ENCODE results near the gene THRB.

Gene THRB

DNA sequence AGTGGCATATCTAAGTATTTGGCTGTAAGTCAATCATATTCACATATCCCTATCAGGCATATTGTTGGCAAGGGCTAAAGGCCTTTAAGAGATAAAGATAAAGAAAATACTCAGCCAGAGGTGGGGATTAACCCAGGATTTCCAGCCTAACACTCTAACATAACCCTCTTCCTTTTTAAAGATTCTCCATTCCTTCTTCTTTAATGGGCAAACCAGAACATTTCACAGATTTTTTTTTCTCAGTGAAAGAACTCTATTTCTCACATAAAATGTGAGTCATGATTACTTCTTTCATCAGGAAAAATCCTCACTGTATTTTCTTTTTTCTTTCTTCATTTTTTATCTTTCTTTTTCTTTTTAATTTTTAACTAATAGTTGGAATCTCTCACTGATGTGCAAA lies 349.2 kb downstream of the THRB start:
- DNase-seq (ENCODE audit: low spot score): peak; percentile 19

DNA sequence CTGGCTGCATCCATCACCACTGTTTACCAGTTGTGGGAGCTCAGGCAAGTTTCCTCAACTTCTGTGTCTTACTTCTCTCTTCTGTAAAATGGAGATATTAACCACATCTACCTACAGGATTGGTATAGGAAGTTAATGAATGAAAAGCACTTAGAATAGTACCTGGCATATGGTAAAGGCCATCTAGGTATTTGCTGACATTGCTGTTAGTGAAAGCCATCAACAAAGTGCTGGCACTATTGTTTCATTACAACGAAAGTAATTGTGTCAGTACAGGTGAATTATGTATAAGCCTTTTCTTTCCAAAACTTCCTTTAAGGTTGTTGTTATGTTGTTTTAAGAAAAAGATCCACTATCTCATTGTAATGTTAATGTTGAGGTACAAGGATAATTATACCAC lies 352.5 kb downstream of the THRB start:
- no peak for DNase-seq (ENCODE audit: low spot score)

DNA sequence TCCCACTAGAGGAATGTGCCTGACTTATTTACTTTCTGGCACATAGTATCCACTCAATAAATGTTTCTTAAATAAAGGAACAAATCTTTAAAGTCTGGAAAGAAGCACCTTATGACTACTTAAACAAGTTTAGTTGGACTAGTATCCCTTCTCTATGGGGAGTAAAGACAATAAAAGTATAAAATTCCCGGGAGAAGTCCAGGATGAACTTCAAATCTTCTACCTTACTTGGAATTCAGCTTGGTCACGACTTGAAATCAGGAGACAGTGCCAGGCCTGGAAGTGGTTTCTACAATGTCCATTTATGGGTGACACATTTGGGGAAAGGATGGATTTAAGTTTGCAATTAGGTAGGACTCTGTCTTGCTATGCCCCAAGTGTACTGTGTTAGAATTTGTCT lies 353.1 kb downstream of the THRB start:
- DNase-seq (ENCODE audit: low spot score): no peak

DNA sequence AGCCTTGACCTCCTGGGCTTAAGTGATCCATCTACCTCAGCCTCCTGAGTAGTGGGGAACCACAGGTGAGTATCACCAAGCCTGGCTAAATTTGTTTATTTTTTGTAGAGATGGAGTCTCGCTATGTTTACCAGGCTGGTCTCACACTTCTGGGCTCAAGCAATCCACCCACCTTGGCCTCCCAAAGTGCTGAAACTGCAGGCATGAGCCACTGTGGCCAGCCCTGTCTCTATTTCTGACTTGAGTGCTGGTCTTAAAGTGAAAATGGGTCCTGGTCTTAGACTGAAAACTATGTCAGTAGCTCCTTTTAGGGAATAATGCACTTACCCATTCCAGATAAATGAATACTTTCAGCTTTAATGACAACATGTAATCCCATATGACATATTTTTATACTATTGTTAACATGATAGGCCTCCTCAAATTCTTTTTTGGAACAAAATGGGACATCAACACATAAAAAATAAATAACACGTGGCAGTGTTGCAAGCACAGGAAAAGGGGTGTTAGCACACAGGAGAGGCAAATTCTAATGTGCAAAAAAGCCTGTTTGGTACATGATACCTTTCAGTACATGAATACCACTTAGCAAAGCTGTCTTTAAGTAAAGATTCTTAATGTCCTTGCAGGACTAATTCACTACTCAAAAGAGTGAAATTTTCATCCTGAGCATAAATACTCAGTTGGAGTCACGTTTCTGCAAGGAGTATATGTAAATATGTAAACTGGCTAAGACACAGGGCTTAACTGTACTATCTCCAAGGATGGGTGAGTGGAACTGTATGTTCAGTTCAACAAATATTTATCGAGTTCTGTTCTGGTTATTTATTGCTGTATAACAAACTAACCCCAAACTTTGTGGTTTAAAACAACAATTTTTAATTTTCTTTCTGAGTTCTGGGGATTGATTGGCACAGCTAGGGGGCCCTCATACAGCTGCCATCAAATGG lies 354.9 kb downstream of the THRB start:
- DNase-seq (ENCODE audit: low spot score): no peak

DNA sequence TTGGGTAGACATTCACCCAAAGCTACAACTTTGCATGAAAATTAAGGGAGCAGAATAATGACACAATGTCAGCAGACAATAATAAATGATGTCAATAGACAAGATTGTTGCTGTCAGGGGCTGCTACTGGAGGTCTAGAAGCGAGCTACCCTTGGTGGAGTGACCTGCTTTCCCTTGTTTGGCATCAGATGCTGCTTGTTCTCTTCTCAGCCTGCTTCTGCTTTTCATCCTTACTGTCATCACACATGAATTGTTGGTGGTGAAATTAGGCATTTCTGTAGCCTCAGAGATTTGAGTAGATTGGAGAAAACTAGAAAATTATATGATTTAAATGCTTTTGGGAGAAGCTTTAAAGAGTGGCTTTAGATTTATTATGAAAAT lies 355.8 kb downstream of the THRB start:
- no peak for DNase-seq (ENCODE audit: low spot score)

DNA sequence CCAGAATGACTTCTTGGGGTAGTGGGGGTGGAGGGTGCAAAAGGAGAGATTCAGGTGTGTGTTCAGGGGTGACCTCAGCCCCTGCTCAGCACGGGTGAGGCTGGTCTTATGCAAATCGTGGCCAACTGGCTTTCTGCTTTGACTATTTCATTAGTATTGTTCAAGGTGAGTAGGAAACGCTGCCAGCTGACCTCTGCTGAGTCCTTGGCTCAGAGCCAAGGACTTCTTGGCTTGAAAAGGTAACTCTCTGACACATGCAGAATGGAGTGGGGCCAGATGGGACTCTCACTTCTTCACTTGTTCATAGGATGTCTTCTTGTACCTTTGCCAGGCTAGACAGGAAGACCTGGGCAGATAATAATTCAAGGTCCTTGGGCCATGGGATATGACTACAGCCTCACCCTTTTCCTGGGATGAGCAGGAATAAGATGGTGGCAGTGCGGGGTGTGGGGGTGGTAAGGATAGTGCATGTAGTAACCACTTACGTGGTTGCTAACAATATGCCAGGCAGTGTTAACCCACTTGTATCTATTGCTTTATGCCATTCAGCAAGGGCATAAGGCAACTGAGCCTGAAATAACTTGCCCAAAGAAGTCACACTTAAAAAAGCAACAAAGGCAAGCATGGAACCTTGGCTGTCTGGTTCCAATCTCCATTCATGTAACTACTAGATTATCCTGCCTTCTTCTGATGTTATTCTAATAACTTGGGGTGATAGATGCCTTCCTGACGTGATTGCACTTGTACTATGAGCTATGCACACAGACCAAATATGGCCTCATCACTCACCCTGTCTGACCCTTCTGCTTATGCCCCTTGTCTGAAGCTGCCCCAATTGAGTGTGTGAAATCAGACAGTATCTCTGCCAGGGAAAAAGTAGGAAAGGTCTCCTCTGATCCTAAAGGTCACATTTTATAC lies 356.4 kb downstream of the THRB start:
- DNase-seq (ENCODE audit: low spot score): no peak

DNA sequence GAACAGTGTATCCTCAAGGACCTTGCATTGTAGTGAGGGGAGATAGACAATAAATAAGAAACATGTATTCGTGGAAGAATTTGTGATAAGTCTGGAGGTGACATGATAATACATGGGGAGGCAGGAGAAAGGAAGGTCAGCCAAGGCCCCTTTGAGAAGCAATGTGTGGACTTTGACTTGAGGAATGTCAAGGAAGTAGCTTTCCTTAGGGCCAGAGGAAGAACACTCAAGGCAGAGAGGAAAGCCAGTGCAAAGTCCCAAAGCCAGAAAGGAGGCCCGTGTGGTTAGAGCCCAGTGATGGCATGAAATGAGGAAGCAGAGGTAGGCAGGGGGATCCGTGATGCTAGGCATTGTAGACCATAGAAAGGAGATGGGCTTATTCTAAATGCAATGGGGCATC lies 357.3 kb downstream of the THRB start:
- DNase-seq (ENCODE audit: low spot score): no peak

DNA sequence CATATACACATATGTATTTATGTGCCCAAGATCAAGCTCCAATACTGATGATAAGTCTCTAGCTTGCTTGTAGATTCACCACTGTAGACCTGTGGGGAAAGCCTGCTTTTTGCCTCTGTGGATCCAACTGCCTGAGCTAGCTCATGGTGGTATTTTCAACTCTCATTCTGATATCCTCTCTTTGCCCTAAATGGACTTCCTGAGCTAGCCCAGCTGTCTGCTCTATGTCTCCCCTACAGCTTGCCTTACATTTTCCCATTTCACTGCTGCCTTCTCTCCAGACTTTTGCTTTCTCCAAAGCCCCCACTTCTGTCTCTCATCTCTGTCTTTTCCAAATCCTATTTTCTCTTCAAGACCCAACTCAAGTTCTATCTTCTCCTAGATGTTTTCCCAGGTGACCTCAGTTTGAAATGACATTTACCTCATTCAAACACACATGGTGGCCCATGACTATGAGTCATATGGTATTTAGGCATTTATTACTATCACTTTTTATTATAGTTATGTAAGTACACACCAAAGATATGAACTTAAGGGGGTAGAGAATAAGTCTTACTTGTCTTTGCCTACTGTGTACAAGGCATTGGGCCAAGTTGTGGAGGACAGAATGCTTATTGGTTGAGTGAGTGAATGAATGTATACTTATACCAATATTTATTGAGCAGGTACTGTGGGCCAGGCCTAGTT lies 357.9 kb downstream of the THRB start:
- no peak for DNase-seq (ENCODE audit: low spot score)

DNA sequence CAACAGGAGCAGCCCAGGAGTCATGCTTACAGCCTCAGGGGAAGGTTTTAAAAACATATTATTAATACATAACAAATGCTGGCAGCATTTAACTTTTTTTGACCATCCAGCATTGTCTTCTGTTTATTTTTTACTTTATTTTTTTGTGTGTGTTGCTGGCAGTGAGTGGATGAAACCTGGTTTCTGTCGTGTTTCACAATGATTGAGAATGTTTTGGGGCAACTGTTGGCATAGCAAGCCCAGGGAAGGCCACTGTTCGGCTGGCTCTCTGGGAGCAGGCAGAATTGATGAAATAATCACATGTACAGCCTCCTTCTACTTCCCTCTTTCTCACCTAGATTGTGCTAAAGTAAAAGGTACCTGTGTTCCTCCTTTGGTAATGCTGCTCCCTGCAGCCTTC lies 359.4 kb downstream of the THRB start:
- DNase-seq (ENCODE audit: low spot score): peak; percentile 48

DNA sequence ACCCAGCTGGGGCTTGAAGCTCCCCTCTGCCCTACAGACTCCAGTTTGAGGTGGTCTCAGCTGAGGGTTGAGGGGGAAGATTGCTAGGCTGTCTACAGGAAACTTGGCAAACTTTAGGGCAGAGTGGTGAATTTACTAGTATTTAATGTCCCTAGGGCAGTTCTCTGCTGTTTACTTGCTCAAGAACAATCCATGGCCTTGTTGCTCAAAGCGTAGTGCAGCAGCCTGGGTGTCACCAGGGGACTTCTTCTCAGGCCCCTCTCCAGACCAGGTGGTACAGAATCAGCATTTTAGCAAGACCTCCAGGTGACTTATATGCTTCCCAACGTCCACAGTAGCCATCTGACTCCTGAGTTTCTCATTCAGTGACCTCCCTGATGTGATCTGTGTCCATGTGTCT lies 360.7 kb downstream of the THRB start:
- no peak for DNase-seq (ENCODE audit: low spot score)

DNA sequence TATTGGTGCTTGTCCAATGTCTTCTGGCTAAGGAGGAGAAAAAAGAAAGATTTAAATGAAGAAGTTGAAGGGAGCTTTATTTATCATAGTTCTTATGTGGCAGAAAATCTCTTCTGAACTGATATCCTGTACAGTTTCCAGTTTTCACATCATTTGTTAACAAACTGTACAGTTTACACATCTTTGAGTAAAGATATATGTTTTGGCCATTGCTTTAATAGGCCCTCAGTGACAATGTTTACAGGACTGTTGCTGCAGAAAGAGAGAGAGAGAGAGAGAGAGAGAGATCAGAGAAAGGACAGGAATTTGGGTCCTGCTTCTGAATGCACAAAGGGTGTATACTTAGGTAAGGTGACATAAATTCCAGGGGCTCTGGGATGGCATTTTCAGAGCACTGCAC lies 361.2 kb downstream of the THRB start:
- DNase-seq (ENCODE audit: low spot score): no peak

DNA sequence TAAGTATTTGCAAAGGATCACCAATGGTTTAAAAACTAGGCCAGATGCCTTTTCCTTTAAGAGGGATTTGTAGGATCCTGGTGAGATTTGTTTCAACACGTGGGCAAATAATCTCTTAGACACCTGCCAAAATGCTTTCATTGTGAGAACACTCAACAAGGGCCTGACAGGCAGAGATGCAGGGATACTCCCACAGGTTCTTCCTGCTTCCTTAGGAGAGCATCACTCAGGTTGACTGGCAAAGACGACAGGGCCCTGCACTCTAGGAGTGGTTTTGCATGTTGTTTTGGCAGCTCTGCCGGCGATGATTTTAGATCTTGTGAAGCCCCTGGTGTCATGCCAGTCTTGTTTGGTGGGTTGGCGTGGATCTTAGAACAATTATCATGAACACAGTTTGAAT lies 365.1 kb downstream of the THRB start:
- no peak for DNase-seq (ENCODE audit: low spot score)

DNA sequence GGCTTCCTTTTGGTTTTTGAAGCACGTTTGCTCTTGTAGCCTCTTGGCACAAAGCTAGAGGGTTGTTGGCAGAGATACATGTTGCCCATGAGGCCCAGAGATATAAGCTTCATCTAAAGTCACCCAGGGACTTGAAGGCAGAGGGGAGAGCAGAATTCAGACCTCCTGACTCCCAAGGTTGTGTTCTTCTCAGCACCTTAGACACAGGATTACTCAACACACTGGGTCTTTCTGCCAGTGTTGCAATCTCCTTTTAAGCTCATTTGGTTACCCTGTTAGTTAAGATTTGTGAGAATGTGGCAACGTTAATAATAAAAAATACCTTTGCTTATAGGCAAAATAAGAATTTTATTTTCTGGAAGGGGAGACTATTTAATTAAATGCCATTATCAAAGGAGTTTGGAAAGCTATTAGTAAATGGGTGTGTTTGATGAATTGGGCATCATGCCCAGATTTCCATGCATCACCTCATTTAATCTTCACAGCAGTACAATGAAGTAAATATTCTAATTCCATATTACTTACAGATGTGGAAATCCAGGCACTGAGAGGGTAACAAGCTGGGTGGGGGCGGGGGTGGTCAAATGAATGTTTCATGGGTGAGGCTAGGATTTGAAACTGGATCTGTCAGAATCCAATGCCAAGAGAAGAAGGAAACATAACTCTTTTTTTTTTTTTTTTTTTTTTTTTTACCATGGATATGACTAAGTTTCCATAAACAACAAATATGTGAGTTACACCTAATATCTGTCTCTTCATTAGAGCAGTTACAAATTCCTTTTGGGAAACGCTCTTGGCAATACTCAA lies 366.2 kb downstream of the THRB start:
- DNase-seq (ENCODE audit: low spot score): peak; percentile 65

DNA sequence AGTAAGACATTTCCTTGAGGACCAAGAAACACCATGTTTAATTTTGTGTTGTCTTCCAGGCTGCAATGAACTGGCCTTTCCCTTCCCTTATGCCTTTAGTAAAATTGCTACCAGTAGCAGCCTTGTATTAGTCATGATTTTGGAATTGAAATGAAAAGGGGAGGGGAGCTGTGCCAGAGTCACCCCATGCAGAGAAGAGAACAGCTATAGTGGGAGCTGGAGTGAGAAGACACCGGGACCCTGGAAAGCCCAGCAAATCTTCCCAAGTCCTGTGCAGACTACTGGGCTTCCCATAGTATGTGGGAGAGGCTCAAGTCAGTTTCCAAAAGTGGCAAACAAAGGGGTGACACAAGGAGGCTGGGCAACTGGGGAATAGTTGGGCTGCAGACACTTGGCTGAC lies 371.1 kb downstream of the THRB start:
- peak; percentile 59 for DNase-seq (ENCODE audit: low spot score)

DNA sequence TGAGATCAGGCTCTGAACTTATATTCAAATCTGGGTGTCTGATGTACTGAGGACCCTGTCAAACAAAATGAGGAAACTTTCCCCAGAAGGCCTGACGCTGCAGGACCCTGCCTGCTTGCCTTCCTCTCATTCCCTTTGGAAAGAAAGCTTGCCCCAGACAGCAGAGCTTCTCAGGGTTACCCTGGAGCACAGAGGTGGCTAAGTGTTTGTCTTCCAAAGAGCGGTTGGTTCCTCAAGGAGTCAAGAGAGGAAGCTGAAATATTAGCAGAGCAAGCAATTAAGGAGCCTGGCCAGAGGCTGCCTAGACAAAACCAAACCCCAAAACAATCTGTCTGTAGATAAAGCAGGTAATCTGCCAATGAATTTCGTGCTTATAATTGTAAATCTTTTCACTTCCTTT lies 374.2 kb downstream of the THRB start:
- no peak for DNase-seq (ENCODE audit: low spot score)

DNA sequence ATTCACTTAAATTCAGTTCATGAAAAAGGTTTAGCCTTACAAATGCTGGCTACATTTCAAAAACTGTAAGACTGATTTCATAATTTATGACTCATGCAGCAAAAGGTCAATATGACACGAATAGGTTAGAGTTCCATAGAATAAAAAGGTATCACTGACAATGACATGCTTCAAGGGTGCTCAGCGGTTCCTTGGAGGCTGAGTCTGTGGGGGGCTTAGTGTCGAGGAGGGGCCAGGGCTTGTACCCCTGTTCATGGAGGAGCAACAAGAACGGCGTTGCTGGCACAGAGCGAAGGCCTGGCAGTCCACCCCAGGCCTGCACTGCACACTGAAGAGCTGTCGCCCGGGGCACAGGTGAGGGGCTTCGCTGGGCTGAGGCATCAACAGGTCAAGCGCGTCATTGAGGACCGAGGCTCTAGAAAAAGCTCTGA lies 375.3 kb downstream of the THRB start:
- DNase-seq (ENCODE audit: low spot score): peak; percentile 9

DNA sequence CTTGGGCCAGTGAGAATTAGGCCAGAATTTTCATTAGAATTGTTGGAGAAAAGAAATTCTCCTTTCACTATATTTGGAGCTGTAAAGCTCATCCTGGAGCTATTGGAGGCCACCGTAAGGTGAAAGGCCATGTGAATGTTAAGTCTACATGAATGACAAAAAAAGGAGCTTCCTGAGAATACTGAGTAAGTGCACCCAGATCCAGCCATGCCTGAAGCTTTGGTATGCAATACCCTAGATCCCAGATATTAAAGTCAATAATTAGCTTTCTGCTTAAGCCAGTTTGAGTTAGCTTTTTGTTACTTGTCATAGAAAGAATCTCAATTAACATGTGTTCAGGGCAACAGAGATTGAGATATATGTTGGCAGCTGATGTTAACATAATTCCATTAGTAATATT lies 377.1 kb downstream of the THRB start:
- no peak for DNase-seq (ENCODE audit: low spot score)

DNA sequence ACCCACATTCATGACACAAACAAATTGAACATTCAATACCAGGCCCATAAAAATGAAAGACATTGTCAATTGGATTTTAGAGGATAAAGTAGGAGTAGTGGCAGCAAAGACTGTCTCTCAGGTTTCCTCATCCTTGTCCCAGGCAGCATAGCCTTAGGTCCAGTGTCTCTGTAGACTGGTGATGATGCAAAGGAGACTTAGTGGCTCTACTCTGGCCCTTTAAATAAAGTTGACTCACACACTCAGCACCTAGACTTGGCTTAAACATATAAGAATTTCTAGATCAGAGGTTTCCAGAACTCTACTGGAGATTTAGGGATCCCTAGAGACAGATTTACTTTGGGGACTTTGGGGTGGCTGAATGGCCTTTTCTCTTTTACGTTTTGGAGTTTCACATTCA lies 382.9 kb downstream of the THRB start:
- peak; percentile 7 for DNase-seq (ENCODE audit: low spot score)

DNA sequence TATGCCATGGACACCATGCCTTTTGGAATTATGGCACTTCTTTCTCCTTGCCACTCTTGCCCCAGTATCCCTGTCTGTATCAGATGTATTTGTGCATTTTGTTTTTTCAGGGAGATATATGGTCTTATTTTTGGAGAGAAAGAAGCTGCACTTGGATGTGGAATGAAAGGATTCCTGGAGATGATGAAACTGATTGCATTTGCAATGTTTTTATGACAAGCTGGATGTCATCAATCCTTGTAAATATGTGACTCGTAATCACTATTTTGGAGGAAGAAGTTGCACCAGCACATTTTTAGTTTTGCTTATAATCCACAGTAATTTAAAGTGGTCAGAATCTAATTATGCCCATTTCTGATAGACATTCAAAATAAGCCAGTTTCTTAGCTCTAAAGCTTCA lies 384.6 kb downstream of the THRB start:
- DNase-seq (ENCODE audit: low spot score): peak; percentile 46

DNA sequence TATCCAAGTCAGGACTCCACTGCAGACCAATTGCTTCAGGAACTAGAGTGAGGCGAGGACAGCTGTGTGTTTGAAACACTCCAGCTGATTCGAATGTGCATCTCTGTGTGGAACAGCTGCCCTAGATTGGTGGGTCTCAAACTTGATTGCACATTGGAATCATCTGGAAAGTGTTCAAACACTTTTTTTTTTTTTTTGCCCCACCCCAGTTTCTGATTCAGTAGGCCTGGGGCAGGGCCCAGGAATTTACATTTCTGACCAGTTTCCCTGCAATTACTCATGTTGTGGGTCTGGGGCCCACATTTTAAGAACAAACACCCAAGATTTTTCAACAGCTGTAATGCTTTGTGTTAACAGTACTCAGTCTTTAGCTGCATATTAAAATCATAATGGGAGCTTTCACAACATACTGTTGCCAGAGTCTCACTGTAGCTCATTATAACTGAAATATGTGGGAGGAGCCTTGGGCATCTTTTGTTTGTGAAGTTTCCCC lies 392.9 kb downstream of the THRB start:
- DNase-seq (ENCODE audit: low spot score): peak; percentile 12

DNA sequence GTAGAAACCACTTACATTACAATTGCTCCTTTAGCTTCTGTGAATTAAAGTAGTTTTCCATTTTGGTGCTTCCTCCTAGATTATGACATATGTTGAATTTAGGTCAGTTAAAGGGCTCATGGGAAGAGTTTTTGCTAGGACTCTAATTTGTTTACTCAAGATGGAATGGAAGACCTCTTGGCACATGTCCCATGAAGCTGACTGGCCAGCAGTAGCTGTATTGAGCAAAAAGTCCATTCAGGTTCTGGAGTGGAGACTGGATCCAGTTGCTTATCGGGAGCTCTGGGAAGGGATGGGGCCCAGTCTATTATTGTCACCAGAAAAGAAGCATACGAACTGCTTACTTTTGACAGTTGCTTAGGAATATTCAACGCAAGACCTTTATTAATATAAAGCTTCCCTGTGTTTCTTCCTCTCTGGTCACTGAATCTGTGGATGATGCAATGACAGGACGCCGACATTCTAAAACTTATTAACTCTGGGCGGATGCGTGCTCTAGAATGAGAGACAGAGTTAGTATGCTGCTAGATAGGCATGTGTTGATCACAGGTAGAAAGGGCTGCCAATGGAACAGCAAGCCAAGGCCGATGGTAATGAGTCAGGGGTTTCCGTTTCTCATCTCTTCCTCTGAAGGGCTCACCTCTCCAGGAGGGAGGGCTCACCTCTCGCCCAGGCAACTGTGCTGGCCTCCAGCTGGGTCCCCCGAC lies 393.8 kb downstream of the THRB start:
- DNase-seq (ENCODE audit: low spot score): no peak

Measured in AG08395 (cell line).